ENCODE results near the gene TPSB2.
"Not testable (repeated sequence)": the region's sequence is repeated elsewhere in the genome, so short reads cannot be mapped to it uniquely, and the experiment has no call there.

Gene TPSB2

GRCh38 chr16:1194665-1195392, 35.2 kb downstream of the TPSB2 start:
- H3K27ac Mint-ChIP-seq, result no peak overlapping the region
- no peaks in the 10 kb centered on the region for H3K4me1 Mint-ChIP-seq
- H3K27me3 Mint-ChIP-seq, result peaks cover 23% of the 10 kb centered on the region
- ATAC-seq, result peak; percentile 13
- H3K36me3 Mint-ChIP-seq, result no peaks in the 10 kb centered on the region
- H3K9me3 Mint-ChIP-seq, result peaks cover 3% of the 10 kb centered on the region
- H3K4me3 Mint-ChIP-seq, result no peak overlapping the region

- ATAC-seq, result peak; percentile 13
- Mint-ChIP-seq H3K9me3 (no peaks in the 10 kb centered on the region), H3K27me3 (peaks cover 31% of the 10 kb centered on the region), H3K4me1 (no peaks in the 10 kb centered on the region), H3K36me3 (no peaks in the 10 kb centered on the region), H3K27ac (no peak overlapping the region), H3K4me3 (no peak overlapping the region)
These were observed 36.0 kb downstream of the TPSB2 start for GRCh38 chr16:1193825-1194581.

- Mint-ChIP-seq H3K4me3 (no peak overlapping the region), H3K9me3 (no peaks in the 10 kb centered on the region), H3K36me3 (no peaks in the 10 kb centered on the region)
These were observed 36.7 kb downstream of the TPSB2 start for GRCh38 chr16:1193143-1193824.

GRCh38 chr16:1192384-1193073, 37.5 kb downstream of the TPSB2 start:
- no peak for ATAC-seq
- H3K27me3 Mint-ChIP-seq, result peaks cover 45% of the 10 kb centered on the region
- H3K4me1 Mint-ChIP-seq, result no peaks in the 10 kb centered on the region
- no peaks in the 10 kb centered on the region for H3K36me3 Mint-ChIP-seq
- no peak overlapping the region for H3K4me3 Mint-ChIP-seq
- no peak overlapping the region for H3K27ac Mint-ChIP-seq
- H3K9me3 Mint-ChIP-seq, result no peaks in the 10 kb centered on the region

More at GRCh38 chr16:1193143-1193824, 36.7 kb downstream of the TPSB2 start:
- H3K27me3 Mint-ChIP-seq, result peaks cover 38% of the 10 kb centered on the region
- no peak for ATAC-seq
- no peak overlapping the region for H3K27ac Mint-ChIP-seq
- H3K4me1 Mint-ChIP-seq, result no peaks in the 10 kb centered on the region

DNA sequence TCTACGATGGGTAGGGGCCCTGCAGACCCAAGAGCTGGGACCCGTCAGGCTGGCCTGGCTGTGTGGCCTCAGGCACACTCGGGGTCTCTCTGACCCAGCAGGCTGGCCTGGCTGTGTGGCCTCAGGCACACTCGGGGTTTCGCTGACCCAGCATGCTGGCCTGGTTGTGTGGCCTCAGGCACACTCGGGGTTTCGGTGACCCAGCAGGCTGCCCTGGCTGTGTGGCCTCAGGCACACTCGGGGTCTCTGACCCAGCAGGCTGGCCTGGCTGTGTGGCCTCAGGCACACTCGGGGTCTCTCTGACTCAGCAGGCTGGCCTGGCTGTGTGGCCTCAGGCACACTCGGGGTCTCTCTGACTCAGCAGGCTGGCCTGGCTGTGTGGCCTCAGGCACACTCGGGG, 39.2 kb downstream of the TPSB2 start:
- peaks cover 40% of the 10 kb centered on the region for H3K27me3 Mint-ChIP-seq
- not testable (repeated sequence) for ATAC-seq, H3K4me1 Mint-ChIP-seq, H3K9me3 Mint-ChIP-seq, H3K4me3 Mint-ChIP-seq, H3K27ac Mint-ChIP-seq, H3K36me3 Mint-ChIP-seq

- Mint-ChIP-seq H3K4me1 (no peaks in the 10 kb centered on the region), H3K36me3 (no peaks in the 10 kb centered on the region), H3K9me3 (no peaks in the 10 kb centered on the region), H3K4me3 (no peak overlapping the region), H3K27ac (no peak overlapping the region), H3K27me3 (peaks cover 39% of the 10 kb centered on the region)
- no peak for ATAC-seq
These were observed 40.5 kb downstream of the TPSB2 start for GRCh38 chr16:1189455-1189854.

GRCh38 chr16:1188432-1189189, 41.4 kb downstream of the TPSB2 start:
- Mint-ChIP-seq H3K4me1 (no peaks in the 10 kb centered on the region), H3K9me3 (no peaks in the 10 kb centered on the region), H3K27ac (no peak overlapping the region), H3K36me3 (no peaks in the 10 kb centered on the region), H3K27me3 (peaks cover 39% of the 10 kb centered on the region), H3K4me3 (no peak overlapping the region)
- no peak for ATAC-seq

- H3K36me3 Mint-ChIP-seq, H3K9me3 Mint-ChIP-seq, H3K27ac Mint-ChIP-seq, H3K4me1 Mint-ChIP-seq, H3K4me3 Mint-ChIP-seq: not testable (repeated sequence)
- ATAC-seq, result peak; percentile 74
- peaks cover 39% of the 10 kb centered on the region for H3K27me3 Mint-ChIP-seq
These were observed 44.4 kb downstream of the TPSB2 start for GRCh38 chr16:1185460-1186207.

GRCh38 chr16:1184980-1185379, 45.0 kb downstream of the TPSB2 start:
- H3K27me3 Mint-ChIP-seq, result peaks cover 43% of the 10 kb centered on the region
- no peak overlapping the region for H3K4me3 Mint-ChIP-seq
- H3K27ac Mint-ChIP-seq, result no peak overlapping the region
- H3K36me3 Mint-ChIP-seq, result no peaks in the 10 kb centered on the region
- no peaks in the 10 kb centered on the region for H3K4me1 Mint-ChIP-seq
- no peaks in the 10 kb centered on the region for H3K9me3 Mint-ChIP-seq
- no peak for ATAC-seq

GRCh38 chr16:1184156-1184868, 45.7 kb downstream of the TPSB2 start:
- ATAC-seq, result no peak
- no peak overlapping the region for H3K4me3 Mint-ChIP-seq
- H3K9me3 Mint-ChIP-seq, result no peaks in the 10 kb centered on the region
- no peaks in the 10 kb centered on the region for H3K36me3 Mint-ChIP-seq
- H3K4me1 Mint-ChIP-seq, result no peaks in the 10 kb centered on the region
- H3K27ac Mint-ChIP-seq, result no peak overlapping the region
- H3K27me3 Mint-ChIP-seq, result peaks cover 45% of the 10 kb centered on the region

DNA sequence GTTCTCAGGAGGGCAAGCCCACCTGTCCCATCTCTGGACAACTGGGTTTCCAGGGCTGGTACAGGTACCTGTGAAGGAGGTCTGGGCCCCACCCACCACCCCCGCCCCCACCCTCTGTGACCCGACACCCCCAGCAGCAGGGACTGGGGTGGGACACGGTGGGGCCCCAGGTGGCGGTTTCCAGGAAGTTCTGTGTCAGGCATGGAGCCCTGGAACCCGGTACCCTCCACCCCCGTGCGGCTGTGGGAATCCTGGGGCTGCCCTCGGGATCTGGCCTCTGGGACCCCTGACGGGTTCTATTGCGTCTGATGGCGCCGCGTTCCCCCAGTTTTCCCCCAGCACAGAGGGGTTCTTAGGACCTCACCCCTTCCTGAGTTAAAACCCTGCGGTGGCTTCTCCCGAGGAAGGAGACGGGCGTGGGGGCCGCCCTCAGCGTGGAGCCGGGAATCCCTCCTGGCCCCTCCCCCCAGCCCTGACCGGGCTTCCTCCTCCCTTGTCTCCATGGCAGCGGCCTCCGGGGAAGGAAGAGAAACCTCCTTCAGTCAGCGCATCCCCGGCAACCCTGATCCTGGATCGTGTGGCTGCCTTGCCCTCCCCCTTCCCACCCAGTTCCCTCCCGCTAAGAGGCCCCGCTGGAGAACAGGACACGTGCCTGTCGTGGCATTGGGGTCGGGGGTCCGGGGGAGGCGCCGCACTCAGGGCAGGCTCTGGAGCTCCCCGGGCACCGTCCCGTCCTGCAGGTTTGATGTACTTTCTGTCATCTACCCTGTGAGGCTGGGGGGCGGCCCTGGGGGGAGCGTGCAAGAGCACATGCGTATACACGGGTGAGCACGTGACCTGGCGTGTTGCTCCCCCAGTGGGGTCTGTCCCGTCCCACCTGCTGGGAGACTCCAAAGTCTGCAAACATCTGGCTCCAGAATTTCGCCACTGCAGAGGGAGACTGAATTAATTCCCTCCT, 46.8 kb downstream of the TPSB2 start:
- Mint-ChIP-seq H3K4me3 (no peak overlapping the region), H3K4me1 (no peaks in the 10 kb centered on the region), H3K27me3 (peaks cover 40% of the 10 kb centered on the region), H3K27ac (no peak overlapping the region), H3K36me3 (no peaks in the 10 kb centered on the region), H3K9me3 (no peaks in the 10 kb centered on the region)
- no peak for ATAC-seq

DNA sequence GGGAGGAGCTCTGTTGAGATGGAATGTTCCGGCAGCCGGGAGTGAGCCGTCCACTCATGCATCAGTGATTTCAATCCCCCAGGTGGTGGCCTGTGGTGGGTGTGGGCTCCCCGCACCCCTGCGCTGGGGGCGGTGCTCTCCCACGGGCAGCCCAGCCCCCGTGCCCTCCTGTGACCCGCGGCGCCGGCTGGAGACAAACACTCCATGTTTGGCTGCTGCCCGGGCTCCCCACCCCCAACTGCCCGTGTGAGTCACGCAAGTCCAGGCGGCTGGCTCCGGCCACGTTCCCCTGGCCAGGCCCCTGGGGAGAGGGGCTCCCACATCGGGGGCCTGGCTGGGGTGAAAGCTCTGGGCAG, 47.7 kb downstream of the TPSB2 start:
- ATAC-seq, result no peak
- Mint-ChIP-seq H3K9me3 (no peaks in the 10 kb centered on the region), H3K4me3 (no peak overlapping the region), H3K36me3 (no peaks in the 10 kb centered on the region), H3K27me3 (peaks cover 31% of the 10 kb centered on the region), H3K4me1 (no peaks in the 10 kb centered on the region), H3K27ac (no peak overlapping the region)
